IPS-18c (cell line): ENCODE data around the gene SIPA1L3.

Experiments
- H3K4me3 ChIP-seq: 2 replicates; pipeline ENCODE4 v1.7.0; 2013; ENCODE audit warnings: low read depth, mild to moderate bottlenecking, low read length, moderate library complexity; ENCODE audit not compliant: insufficient read depth
- H3K9me3 ChIP-seq: one replicate; pipeline ENCODE4 v1.6.1; 2013; ENCODE audit warnings: mild to moderate bottlenecking, low read length, moderate library complexity; ENCODE audit not compliant: control insufficient read depth, insufficient read depth

Gene SIPA1L3

GRCh38 chr19:37980419-37981170 lies 73.6 kb downstream of the SIPA1L3 start:
- Histone ChIP-seq H3K4me3 (no peak overlapping the region), H3K9me3 (no peaks in the 10 kb centered on the region)

- Histone ChIP-seq H3K9me3 (no peaks in the 10 kb centered on the region), H3K4me3 (no peak overlapping the region)
Measured at GRCh38 chr19:37981785-37982475, 74.9 kb downstream of the SIPA1L3 start.

- H3K9me3 ChIP-seq: no peaks in the 10 kb centered on the region
- no peak overlapping the region for H3K4me3 ChIP-seq
Measured at GRCh38 chr19:37982655-37983054, 75.6 kb downstream of the SIPA1L3 start.

GRCh38 chr19:37983153-37983552 lies 76.1 kb downstream of the SIPA1L3 start:
- H3K4me3 ChIP-seq: no peak overlapping the region
- H3K9me3 ChIP-seq: no peaks in the 10 kb centered on the region

- H3K9me3 ChIP-seq: no peaks in the 10 kb centered on the region
Measured at GRCh38 chr19:37983916-37984315, 76.9 kb downstream of the SIPA1L3 start.

GRCh38 chr19:37986048-37986750 lies 79.2 kb downstream of the SIPA1L3 start:
- Histone ChIP-seq H3K4me3 (no peak overlapping the region), H3K9me3 (peaks cover 2% of the 10 kb centered on the region)

More at GRCh38 chr19:37983916-37984315, 76.9 kb downstream of the SIPA1L3 start:
- H3K4me3 ChIP-seq: no peak overlapping the region

- H3K4me3 ChIP-seq: no peak overlapping the region
- H3K9me3 ChIP-seq: peaks cover 2% of the 10 kb centered on the region
Measured at GRCh38 chr19:37987356-37988332, 80.6 kb downstream of the SIPA1L3 start.

- Histone ChIP-seq H3K9me3 (peaks cover 2% of the 10 kb centered on the region), H3K4me3 (no peak overlapping the region)
Measured at GRCh38 chr19:37988758-37989635, 82.0 kb downstream of the SIPA1L3 start.

- Histone ChIP-seq H3K4me3 (no peak overlapping the region; the same call in 1 of the 2 replicates), H3K9me3 (peaks cover 2% of the 10 kb centered on the region)
Measured at GRCh38 chr19:37989855-37990254, 82.8 kb downstream of the SIPA1L3 start.

GRCh38 chr19:37990362-37990761 lies 83.4 kb downstream of the SIPA1L3 start:
- Histone ChIP-seq H3K9me3 (peaks cover 2% of the 10 kb centered on the region), H3K4me3 (no peak overlapping the region)

- Histone ChIP-seq H3K9me3 (peaks cover 2% of the 10 kb centered on the region), H3K4me3 (no peak overlapping the region)
Measured at GRCh38 chr19:37991176-37991835, 84.3 kb downstream of the SIPA1L3 start.

- H3K9me3 ChIP-seq: peaks cover 2% of the 10 kb centered on the region
- H3K4me3 ChIP-seq: no peak overlapping the region
Measured at GRCh38 chr19:37991841-37992248, 84.8 kb downstream of the SIPA1L3 start.

- Histone ChIP-seq H3K9me3 (peaks cover 2% of the 10 kb centered on the region), H3K4me3 (no peak overlapping the region)
Measured at GRCh38 chr19:37992761-37993160, 85.8 kb downstream of the SIPA1L3 start.

GRCh38 chr19:37994823-37995130 lies 87.8 kb downstream of the SIPA1L3 start:
- peaks cover 2% of the 10 kb centered on the region for H3K9me3 ChIP-seq
- H3K4me3 ChIP-seq: no peak overlapping the region

- Histone ChIP-seq H3K9me3 (peaks cover 2% of the 10 kb centered on the region), H3K4me3 (no peak overlapping the region)
Measured at GRCh38 chr19:37995346-37995745, 88.3 kb downstream of the SIPA1L3 start.

GRCh38 chr19:37997911-37998344 lies 90.9 kb downstream of the SIPA1L3 start:
- H3K4me3 ChIP-seq: no peak overlapping the region
- no peaks in the 10 kb centered on the region for H3K9me3 ChIP-seq
